ENCODE results near the gene ZNF143. TPM values are rescaled to one million over a fixed set of nuclear protein-coding genes. Genes with fewer than 3 reads are reported as not detected.
A peak's percentile ranks its signal among the peaks of the same experiment; 100 is the strongest.

The ZNF143 gene
- total RNA-seq, 1 donor from 2014 or later = 28.3 TPM

DNA sequence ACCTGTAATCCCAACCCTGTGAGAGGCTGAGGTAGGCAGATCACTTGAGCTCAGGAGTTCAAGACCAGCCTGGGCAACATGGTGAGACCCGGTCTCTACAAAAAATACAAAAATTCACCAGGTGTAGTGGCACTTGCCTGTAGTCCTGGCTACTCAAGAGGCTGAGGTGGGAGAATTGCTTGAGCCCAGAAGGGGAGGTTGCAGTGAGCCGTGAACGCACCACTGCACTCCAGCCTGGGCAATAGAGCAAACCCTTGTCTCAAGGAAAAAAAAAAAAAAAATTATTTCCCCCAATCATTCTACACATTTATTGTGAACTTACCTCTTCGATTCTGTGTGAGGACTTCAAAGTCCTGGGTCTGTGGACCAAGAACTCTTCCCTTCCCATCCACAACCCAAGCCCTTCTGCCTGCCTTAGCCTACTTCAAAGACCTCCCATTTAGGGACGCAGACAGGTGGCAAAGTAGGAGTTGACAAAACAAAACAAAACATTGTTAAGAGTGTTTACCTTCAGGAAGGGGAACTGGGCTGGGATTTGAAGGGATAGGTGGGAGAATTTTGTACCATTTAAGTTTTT is 108.9 kb downstream of the ZNF143 start:
- Mint-ChIP-seq H3K27ac (ENCODE audit: unreplicated experiment) (peak overlapping the region; percentile 100), H3K4me1 (ENCODE audit: low read depth, unreplicated experiment) (peaks cover 39% of the 10 kb centered on the region)

DNA sequence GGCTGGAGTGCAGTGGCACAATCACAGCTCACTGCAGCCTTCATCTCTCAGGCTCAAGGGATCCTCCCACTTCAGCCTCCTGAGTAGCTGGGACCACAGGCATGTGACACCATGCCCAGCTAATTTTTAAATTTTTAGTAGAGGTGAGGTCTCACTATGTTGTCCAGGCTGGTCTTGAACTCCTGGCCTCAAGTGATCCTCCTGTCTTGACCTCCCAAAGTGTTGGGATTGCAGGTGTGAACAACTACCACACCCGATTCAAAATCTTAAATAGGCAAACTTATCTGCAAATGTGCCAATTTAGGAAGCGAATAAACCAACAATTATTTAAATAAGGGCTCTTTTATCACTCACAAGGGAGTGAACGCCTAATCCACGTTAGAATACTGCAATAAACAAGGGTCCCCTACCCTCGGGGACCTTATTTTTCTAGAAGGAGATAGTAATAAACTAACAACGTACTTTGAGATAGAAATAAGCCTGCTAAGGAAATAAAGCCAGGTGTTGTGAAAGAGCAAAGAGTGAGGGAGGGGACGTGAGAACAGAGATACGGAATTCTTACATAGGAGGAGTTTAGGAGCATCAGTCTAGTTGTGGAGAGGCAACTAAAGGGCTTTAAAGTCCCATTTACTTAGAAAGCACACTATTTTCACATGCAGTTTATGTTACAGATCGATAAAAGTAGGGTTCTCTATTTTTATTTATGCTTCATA is 109.7 kb downstream of the ZNF143 start:
- H3K27me3 Mint-ChIP-seq (ENCODE audit: low read depth, unreplicated experiment) = no peaks in the 10 kb centered on the region
- DNase-seq (ENCODE audit: low read depth) (no peak), FAIRE-seq (no peak)
- H3K27ac ChIP-seq (ENCODE audit: low read depth, low read length) = peak overlapping the region; percentile 99
- TF ChIP-seq, protein P1, sequence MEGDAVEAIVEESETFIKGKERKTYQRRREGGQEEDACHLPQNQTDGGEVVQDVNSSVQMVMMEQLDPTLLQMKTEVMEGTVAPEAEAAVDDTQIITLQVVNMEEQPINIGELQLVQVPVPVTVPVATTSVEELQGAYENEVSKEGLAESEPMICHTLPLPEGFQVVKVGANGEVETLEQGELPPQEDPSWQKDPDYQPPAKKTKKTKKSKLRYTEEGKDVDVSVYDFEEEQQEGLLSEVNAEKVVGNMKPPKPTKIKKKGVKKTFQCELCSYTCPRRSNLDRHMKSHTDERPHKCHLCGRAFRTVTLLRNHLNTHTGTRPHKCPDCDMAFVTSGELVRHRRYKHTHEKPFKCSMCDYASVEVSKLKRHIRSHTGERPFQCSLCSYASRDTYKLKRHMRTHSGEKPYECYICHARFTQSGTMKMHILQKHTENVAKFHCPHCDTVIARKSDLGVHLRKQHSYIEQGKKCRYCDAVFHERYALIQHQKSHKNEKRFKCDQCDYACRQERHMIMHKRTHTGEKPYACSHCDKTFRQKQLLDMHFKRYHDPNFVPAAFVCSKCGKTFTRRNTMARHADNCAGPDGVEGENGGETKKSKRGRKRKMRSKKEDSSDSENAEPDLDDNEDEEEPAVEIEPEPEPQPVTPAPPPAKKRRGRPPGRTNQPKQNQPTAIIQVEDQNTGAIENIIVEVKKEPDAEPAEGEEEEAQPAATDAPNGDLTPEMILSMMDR (IDR thresholded peaks at IDR 0.05; ENCODE audit: insufficient read depth, low read depth, low read length) = no peak
- TF ChIP-seq EZH2 (IDR thresholded peaks at IDR 0.05; ENCODE audit: insufficient read depth, low read length) = no peak
- H2AFZ ChIP-seq (ENCODE audit: low read depth, low read length) = no peak overlapping the region
- H3K79me2 ChIP-seq (ENCODE audit: insufficient read depth, low read length) = peaks cover 24% of the 10 kb centered on the region
- H3K36me3 Mint-ChIP-seq (ENCODE audit: low read depth, unreplicated experiment) = peaks cover 4% of the 10 kb centered on the region
- H3K36me3 ChIP-seq (ENCODE audit: insufficient read depth, low read length) = no peaks in the 10 kb centered on the region
- H3K9me3 Mint-ChIP-seq (ENCODE audit: unreplicated experiment) = no peaks in the 10 kb centered on the region
- peaks cover 40% of the 10 kb centered on the region for H3K4me1 ChIP-seq (ENCODE audit: insufficient read depth, low read length)
- H3K9me3 ChIP-seq (ENCODE audit: insufficient read depth, low read depth, low read length) = no peaks in the 10 kb centered on the region
- peaks cover 6% of the 10 kb centered on the region for H4K20me1 ChIP-seq (ENCODE audit: insufficient read depth, low read length)
- no peak overlapping the region for H3K9ac ChIP-seq (ENCODE audit: low read length)
- H3K4me2 ChIP-seq (ENCODE audit: low read length) = no peak overlapping the region
- H3K27me3 ChIP-seq (ENCODE audit: insufficient read depth, low read length) = no peaks in the 10 kb centered on the region
- H3K4me3 ChIP-seq (ENCODE audit: insufficient read depth, low read depth, low read length) = no peak overlapping the region
- no peak overlapping the region for H3K27ac Mint-ChIP-seq (ENCODE audit: unreplicated experiment)
- peaks cover 39% of the 10 kb centered on the region for H3K4me1 Mint-ChIP-seq (ENCODE audit: low read depth, unreplicated experiment)
- H3K4me3 Mint-ChIP-seq (ENCODE audit: unreplicated experiment) = no peak overlapping the region

More for the DNA sequence above, 108.9 kb downstream of the ZNF143 start:
- Histone ChIP-seq H2AFZ (ENCODE audit: low read depth, low read length) (no peak overlapping the region), H3K36me3 (ENCODE audit: insufficient read depth, low read length) (no peaks in the 10 kb centered on the region), H3K27ac (ENCODE audit: low read depth, low read length) (peak overlapping the region; percentile 99), H3K4me1 (ENCODE audit: insufficient read depth, low read length) (peaks cover 47% of the 10 kb centered on the region), H3K9ac (ENCODE audit: low read length) (peak overlapping the region; percentile 89), H3K9me3 (ENCODE audit: insufficient read depth, low read depth, low read length) (no peaks in the 10 kb centered on the region), H3K27me3 (ENCODE audit: insufficient read depth, low read length) (no peaks in the 10 kb centered on the region), H3K4me2 (ENCODE audit: low read length) (peak overlapping the region; percentile 74), H3K4me3 (ENCODE audit: insufficient read depth, low read depth, low read length) (no peak overlapping the region), H4K20me1 (ENCODE audit: insufficient read depth, low read length) (peaks cover under 1% of the 10 kb centered on the region), H3K79me2 (ENCODE audit: insufficient read depth, low read length) (peaks cover 16% of the 10 kb centered on the region)
- H3K36me3 Mint-ChIP-seq (ENCODE audit: low read depth, unreplicated experiment) = no peaks in the 10 kb centered on the region
- TF ChIP-seq EZH2 (IDR thresholded peaks at IDR 0.05; ENCODE audit: insufficient read depth, low read length) = no peak
- TF ChIP-seq, protein P1 (IDR thresholded peaks at IDR 0.05; ENCODE audit: insufficient read depth, low read depth, low read length) = no peak
- H3K4me3 Mint-ChIP-seq (ENCODE audit: unreplicated experiment) = peak overlapping the region; percentile 10
- DNase-seq (ENCODE audit: low read depth) (no peak), FAIRE-seq (no peak)
- H3K9me3 Mint-ChIP-seq (ENCODE audit: unreplicated experiment) = no peaks in the 10 kb centered on the region
- no peaks in the 10 kb centered on the region for H3K27me3 Mint-ChIP-seq (ENCODE audit: low read depth, unreplicated experiment)
